ENCODE data around the gene C10orf71.

GRCh38 chr10:49290131-49290530 is 8.8 kb upstream of the C10orf71 start:
- TF ChIP-seq EP300 (IDR thresholded peaks at IDR 0.05; ENCODE audit: borderline replicate concordance in 1 of 2, low read depth in 1 of 2, low read length in 1 of 2) (peak in 1 of 2 experiments; percentile 92; a peak in 2 of 4 replicates), CTCF (IDR thresholded peaks at IDR 0.05) (no peak), EZH2phosphoT487 (IDR thresholded peaks at IDR 0.05; ENCODE audit: borderline replicate concordance, low read depth) (no peak), FOXM1 (IDR thresholded peaks at IDR 0.05; ENCODE audit: low read depth) (no peak), GATA2 (CRISPR knock-in tag; IDR thresholded peaks at IDR 0.05) (peak; percentile 6; the same call in 1 of the 2 replicates), REST (IDR thresholded peaks at IDR 0.05; ENCODE audit: low read depth, low read length) (no peak), RAD21 (IDR thresholded peaks at IDR 0.05; ENCODE audit: low read length) (no peak; the same call in 1 of the 2 replicates), CHD2 (IDR thresholded peaks at IDR 0.05; ENCODE audit: low read length, partially characterized antibody) (no peak), SIN3A (IDR thresholded peaks at IDR 0.05; ENCODE audit: borderline replicate concordance, low read depth, low read length) (no peak), TAF1 (IDR thresholded peaks at IDR 0.05; ENCODE audit: borderline replicate concordance, low read depth, low read length) (no peak), ELF1 (IDR thresholded peaks at IDR 0.05) (no peak), TCF12 (IDR thresholded peaks at IDR 0.05) (0 out of 2 replicates have a peak, but pooled peaks have one; percentile 20), POLR2AphosphoS5 (IDR thresholded peaks at IDR 0.05; ENCODE audit: low read depth, low read length) (no peak)

All from SK-N-SH (cell line).